ENCODE results near the gene LCE7A. TPM values are rescaled to one million over a fixed set of nuclear protein-coding genes. Genes with fewer than 3 reads are reported as not detected.

LCE7A gene
- total and polyA plus RNA-seq, 2 of the 4 experiments (the other 2 are of a cell fraction), result not detected

DNA sequence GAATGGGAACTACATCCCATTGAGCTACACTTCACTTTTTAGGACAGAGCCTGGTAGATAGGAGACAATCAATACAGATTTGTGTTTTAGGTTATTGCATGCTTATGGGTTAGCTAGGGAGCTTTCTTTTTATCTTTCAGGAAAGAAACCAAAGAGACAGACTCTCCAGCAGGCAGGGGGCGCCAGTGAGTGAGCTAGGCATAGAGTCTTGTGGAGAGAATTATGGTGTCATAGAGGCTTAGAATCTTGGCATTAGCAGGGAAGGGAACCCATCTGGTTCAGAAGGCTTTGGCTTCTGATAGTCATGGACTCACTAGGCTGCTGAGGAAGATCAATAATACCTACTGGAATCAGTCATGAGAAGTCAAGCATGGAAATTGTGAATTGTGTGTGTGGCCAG, 18.2 kb downstream of the LCE7A start, which contains the start of gene SMCP:
Gene SMCP (plus strand): TSS at position 281 of the 400 bp plus-strand sequence. CDS start 6,101 bp downstream, outside the sequence.
- in situ Hi-C loops (cut with MboI; ENCODE audit: low sequenced_read_pairs), result no loop called here
- Histone ChIP-seq H3K4me1 (ENCODE audit: control insufficient read depth, insufficient read depth, low read length) (no peaks in the 10 kb centered on the region), H3K23ac (ENCODE audit: low read depth, low read length) (no peak within 1 kb of the TSS), H3K4ac (ENCODE audit: low read depth, low read length) (no peak within 1 kb of the TSS), H3K27me3 (ENCODE audit: control insufficient read depth, insufficient read depth, low read length) (no peaks in the 10 kb centered on the region), H2BK15ac (ENCODE audit: low read depth, low read length) (no peak within 1 kb of the TSS), H2BK20ac (ENCODE audit: low read depth, low read length) (no peak within 1 kb of the TSS), H4K91ac (ENCODE audit: insufficient read depth, low read depth, low read length) (no peak within 1 kb of the TSS), H2BK5ac (ENCODE audit: low read depth, low read length, poor library complexity, severe bottlenecking) (no peak within 1 kb of the TSS), H4K8ac (ENCODE audit: low read depth in 2 of 2, low read length in 2 of 2) (no peak within 1 kb of the TSS), H3K18ac (ENCODE audit: low read depth, low read length) (no peak within 1 kb of the TSS), H3K4me2 (ENCODE audit: low read depth, low read length) (no peak within 1 kb of the TSS), H2AFZ (replicated peaks; ENCODE audit: low read length, poor library complexity) (no peak within 1 kb of the TSS), H2AK5ac (ENCODE audit: low read depth, low read length) (no peak within 1 kb of the TSS), H4K5ac (ENCODE audit: low read depth, low read length) (no peak within 1 kb of the TSS), H2AK9ac (replicated peaks; ENCODE audit: low read depth, low read length, poor library complexity) (no peak within 1 kb of the TSS), H3K9ac (ENCODE audit: low read depth, low read length) (no peak within 1 kb of the TSS), H3K14ac (replicated peaks; ENCODE audit: low read depth, low read length) (no peak within 1 kb of the TSS), H3K36me3 (ENCODE audit: control insufficient read depth, insufficient read depth, low read length) (no peaks in the 10 kb centered on the region), H4K20me1 (ENCODE audit: insufficient read depth, low read length) (no peaks in the 10 kb centered on the region), H3K56ac (ENCODE audit: extremely low read depth, insufficient read depth, low read length) (no peak within 1 kb of the TSS), H3K9me3 (ENCODE audit: control insufficient read depth, insufficient read depth, low read length) (no peaks in the 10 kb centered on the region), H2BK120ac (ENCODE audit: low read depth, low read length) (no peak within 1 kb of the TSS), H3K9me1 (ENCODE audit: insufficient read depth, low read length) (no peaks in the 10 kb centered on the region), H3K79me1 (ENCODE audit: low read depth in 1 of 2, low read length in 2 of 2) (no peaks in the 10 kb centered on the region), H3K4me3 (ENCODE audit: insufficient read depth, low read depth, low read length) (no peak within 1 kb of the TSS), H3K27ac (ENCODE audit: insufficient read depth, low read length) (no peak within 1 kb of the TSS)
- DNase-seq (no peak), ATAC-seq (ENCODE audit: low read depth) (no peak)
- POLR2A ChIA-PET (ENCODE audit: unreplicated experiment), result no interaction called here
- intact Hi-C loops (cut with micrococcal nuclease), result no loop called here
- no peak for TF ChIP-seq MXI1 (IDR thresholded peaks at IDR 0.05; ENCODE audit: borderline replicate concordance, low read depth, low read length)
- TF ChIP-seq CHD1 (IDR thresholded peaks at IDR 0.05; ENCODE audit: low read depth, low read length), result no peak
- TF ChIP-seq RFX5 (IDR thresholded peaks at IDR 0.05; ENCODE audit: low read depth, low read length), result no peak
- no peak for TF ChIP-seq USF2 (IDR thresholded peaks at IDR 0.05; ENCODE audit: low read depth, low read length)
- TF ChIP-seq BHLHE40 (IDR thresholded peaks at IDR 0.05; ENCODE audit: low read depth, low read length), result no peak
- TF ChIP-seq SMC3 (IDR thresholded peaks at IDR 0.05; ENCODE audit: low read depth, low read length), result no peak
- no peak for TF ChIP-seq FOS (IDR thresholded peaks at IDR 0.05; ENCODE audit: low read depth, low read length)
- CTCF ChIA-PET, result no interaction called here
- WGBS, 2 experiments (ENCODE audit: extremely low coverage in 2 of 2, insufficient read length in 1 of 2), result no CpG with 5 or more reads among the region's 1 CpG
- dilution Hi-C loops (cut with HindIII; ENCODE audit: low sequenced_read_pairs, unreplicated experiment), result no loop called here
- BruUV-seq (replicated peaks), result no TSS peak
